H7 (cell line): ENCODE results near the gene FGF18. TPM values are rescaled to one million over a fixed set of nuclear protein-coding genes. Genes with fewer than 3 reads are reported as not detected.
A peak's percentile ranks its signal among the peaks of the same experiment; 100 is the strongest.
"Not testable (repeated sequence)": the region's sequence is repeated elsewhere in the genome, so short reads cannot be mapped to it uniquely, and the experiment has no call there.

Source experiments
- DNase-seq: peaks from one replicate; pipeline ENCODE4 v3.0.0; 2012
- H3K27me3 ChIP-seq: 2 replicates; pipeline ENCODE4 v1.6.0; 2011; ENCODE audit warnings: mild to moderate bottlenecking, low read length; ENCODE audit not compliant: control insufficient read depth, insufficient read depth
- H3K36me3 ChIP-seq: replicated peaks from 2 replicates; pipeline ENCODE4 v1.5.1; 2011; ENCODE audit warnings: low read length; ENCODE audit not compliant: control insufficient read depth, insufficient read depth
- H3K4me3 ChIP-seq: 2 replicates; pipeline ENCODE4 v1.5.1; 2011; ENCODE audit warnings: low read depth, mild to moderate bottlenecking, control low read depth, low read length, moderate library complexity; ENCODE audit not compliant: insufficient read depth
- total RNA-seq: library from RNA; depleted of rRNA; stranded (reverse); fragments of >200 nt; shearing (Covaris generic); gene quantifications from 2 replicates; pipeline ENCODE4 v1.2.3, GENCODE V29; 2014; rRNA removed

The FGF18 gene
- total RNA-seq, 1 experiment from 2014 or later, result 1.9 TPM

DNA sequence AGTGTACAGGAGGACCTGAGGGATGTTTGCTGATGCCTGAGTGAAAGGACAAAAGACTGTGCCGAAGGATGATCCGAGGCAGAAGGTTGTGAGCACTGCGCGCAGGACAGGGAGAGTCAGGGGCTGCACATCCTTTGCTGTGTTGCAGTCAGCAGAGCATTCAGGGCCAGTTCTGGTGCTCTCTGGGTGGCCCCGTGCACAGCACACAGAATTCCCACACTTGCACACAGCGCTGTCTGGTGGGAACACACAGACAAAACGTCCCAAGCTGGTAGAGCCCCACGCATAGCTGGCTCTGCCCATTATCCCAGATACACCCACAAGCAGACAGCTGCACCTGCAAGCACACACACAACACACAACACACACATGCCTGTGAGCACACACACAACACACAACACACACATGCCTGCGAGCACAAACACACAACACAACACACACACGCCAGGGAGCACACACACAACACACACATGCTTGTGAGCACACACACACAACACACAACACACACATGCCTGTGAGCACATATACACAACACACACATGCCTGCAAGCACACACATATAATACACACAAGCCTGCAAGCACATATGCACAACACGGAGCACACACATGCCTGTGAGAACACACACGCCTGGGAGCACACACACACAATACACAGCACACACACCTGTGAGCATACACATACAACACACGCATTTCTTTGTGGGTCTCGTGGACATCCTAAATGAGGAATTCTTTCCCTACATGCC is 74.4 kb downstream of the FGF18 start:
- no peaks in the 10 kb centered on the region for H3K27me3 ChIP-seq
- no peak for DNase-seq
- no peaks in the 10 kb centered on the region for H3K36me3 ChIP-seq
- no peak overlapping the region for H3K4me3 ChIP-seq

- peak; percentile 89 for DNase-seq
- H3K36me3 ChIP-seq, result no peaks in the 10 kb centered on the region
- no peaks in the 10 kb centered on the region for H3K27me3 ChIP-seq
- H3K4me3 ChIP-seq, result no peak overlapping the region
Observed at GRCh38 chr5:171494452-171495121, 75.1 kb downstream of the FGF18 start.

- DNase-seq, result no peak
- H3K4me3 ChIP-seq, result no peak overlapping the region
Observed at GRCh38 chr5:171495122-171495700, 75.8 kb downstream of the FGF18 start.

GRCh38 chr5:171496456-171496855 is 77.0 kb downstream of the FGF18 start:
- Histone ChIP-seq H3K4me3 (no peak overlapping the region), H3K27me3 (no peaks in the 10 kb centered on the region)
- no peak for DNase-seq

More at GRCh38 chr5:171495122-171495700, 75.8 kb downstream of the FGF18 start:
- no peaks in the 10 kb centered on the region for H3K36me3 ChIP-seq
- H3K27me3 ChIP-seq, result no peaks in the 10 kb centered on the region

GRCh38 chr5:171497494-171497893 is 78.0 kb downstream of the FGF18 start:
- not testable (repeated sequence) for H3K36me3 ChIP-seq, DNase-seq, H3K27me3 ChIP-seq, H3K4me3 ChIP-seq

More at GRCh38 chr5:171496456-171496855, 77.0 kb downstream of the FGF18 start:
- no peaks in the 10 kb centered on the region for H3K36me3 ChIP-seq

DNA sequence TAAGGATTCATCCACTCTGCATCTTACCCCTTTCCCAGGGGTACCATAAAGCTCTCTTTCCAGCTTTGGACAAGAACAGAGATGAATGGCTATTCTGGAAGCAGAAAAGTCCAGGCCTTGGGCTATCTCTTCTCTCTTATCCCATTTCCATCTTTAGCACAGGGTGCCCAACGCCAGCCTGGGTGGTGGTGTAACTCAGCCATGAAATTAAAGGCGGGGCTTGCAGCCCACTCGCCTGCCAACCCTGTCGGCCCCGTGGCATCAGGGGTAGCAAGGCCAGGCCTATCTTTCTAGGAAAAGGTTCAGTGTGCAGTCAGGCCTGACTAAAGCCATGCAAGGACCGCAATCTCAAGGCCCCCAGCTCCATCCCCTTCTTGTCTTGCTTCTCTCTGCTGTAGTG is 78.7 kb downstream of the FGF18 start:
- H3K4me3 ChIP-seq, result no peak overlapping the region
- H3K27me3 ChIP-seq, result no peaks in the 10 kb centered on the region
- DNase-seq, result no peak
- no peaks in the 10 kb centered on the region for H3K36me3 ChIP-seq

GRCh38 chr5:171499611-171500010 is 80.2 kb downstream of the FGF18 start:
- no peak for DNase-seq
- no peaks in the 10 kb centered on the region for H3K27me3 ChIP-seq
- H3K36me3 ChIP-seq, result no peaks in the 10 kb centered on the region
- no peak overlapping the region for H3K4me3 ChIP-seq

GRCh38 chr5:171505473-171506043 is 86.1 kb downstream of the FGF18 start:
- no peaks in the 10 kb centered on the region for H3K27me3 ChIP-seq
- DNase-seq, result no peak
- no peaks in the 10 kb centered on the region for H3K36me3 ChIP-seq
- no peak overlapping the region for H3K4me3 ChIP-seq

- Histone ChIP-seq H3K27me3 (no peaks in the 10 kb centered on the region), H3K4me3 (no peak overlapping the region), H3K36me3 (no peaks in the 10 kb centered on the region)
- no peak for DNase-seq
Observed at GRCh38 chr5:171506951-171507350, 87.5 kb downstream of the FGF18 start.

Other genes with a start within 250 kb of the FGF18 start
- not detected in 2 replicates for gene TLX3, start 110.4 kb upstream of the FGF18 start, total RNA-seq
- 2,089 and 3,527 TPM in 2 replicates for gene NPM1, start 31.8 kb upstream of the FGF18 start, total RNA-seq